Panc1 (cell line): ENCODE measurements around the gene ST6GALNAC6. TPM values are rescaled to one million over a fixed set of nuclear protein-coding genes. Genes with fewer than 3 reads are reported as not detected.

Source experiments
- ATAC-seq: fragments of 200-7000 bp; cut with Tn5 transposase; 2 replicates; pipeline ENCODE4 v1.9.1; 2020; ENCODE audit warnings: mild to moderate bottlenecking, moderate library complexity
- BruUV-seq: library from RNA; stranded (reverse); fragments of 400-500 nt; replicated peaks from 2 replicates; lab custom pipeline; 2021; lab: Mats Ljungman, UMichigan
- CTCF ChIA-PET: fragments of 300-600 bp; sonication (Branson Sonifier 250); formaldehyde crosslinking; loops from one replicate; lab custom pipeline; 2022; ENCODE audit warnings: antibody characterized with exemption; lab: Charles Lee
- POLR2A ChIA-PET: fragments of 300-600 bp; sonication (Branson Sonifier 250); formaldehyde crosslinking; loops from one replicate; lab custom pipeline; 2022; ENCODE audit warnings: antibody characterized with exemption; lab: Charles Lee
- DNase-seq: peaks from one replicate; pipeline ENCODE4 v3.0.0-alpha.2; 2010; ENCODE audit warnings: low read depth, low spot score
- H3K27ac ChIP-seq: 2 replicates; pipeline ENCODE4 v1.5.1; 2011; ENCODE audit warnings: mild to moderate bottlenecking, low read length, inconsistent platforms
- H3K27me3 ChIP-seq: fragments of 200-500 bp; sonication (Bioruptor generic); 2 replicates; pipeline ENCODE4 v1.6.0; 2014; ENCODE audit warnings: low read length, inconsistent platforms; ENCODE audit not compliant: control insufficient read depth, insufficient read depth
- H3K36me3 ChIP-seq: fragments of 200-500 bp; sonication (Bioruptor generic); 2 replicates; pipeline ENCODE4 v1.5.1; 2014; ENCODE audit warnings: inconsistent platforms, mild to moderate bottlenecking, low read length, moderate library complexity; ENCODE audit not compliant: control insufficient read depth, insufficient read depth
- H3K4me1 ChIP-seq: 2 replicates; pipeline ENCODE4 v1.5.1; 2011; ENCODE audit warnings: inconsistent platforms, mild to moderate bottlenecking, low read length, moderate library complexity; ENCODE audit not compliant: control insufficient read depth, insufficient read depth
- H3K4me3 ChIP-seq, 2 experiments: 2 replicates each; pipeline ENCODE4 v1.5.1; 2011 to 2012; ENCODE audit warnings: low read depth in 2 of 2, low read length in 2 of 2, mild to moderate bottlenecking in 2 of 2, inconsistent platforms in 1 of 2, moderate library complexity in 1 of 2
- H3K9me3 ChIP-seq: fragments of 200-500 bp; sonication (Bioruptor generic); 2 replicates; pipeline ENCODE4 v1.5.1; 2014; ENCODE audit warnings: low read depth, mild to moderate bottlenecking, inconsistent platforms, low read length, moderate library complexity; ENCODE audit not compliant: control insufficient read depth, insufficient read depth
- POLR2AphosphoS5 ChIP-seq: IDR thresholded peaks from 2 replicates; pipeline ENCODE4 v1.6.1; 2012; ENCODE audit warnings: mild to moderate bottlenecking, low read depth, low read length, moderate library complexity
- REST ChIP-seq, 2 experiments: IDR thresholded peaks; 2 replicates each; pipeline ENCODE4 v1.6.1; 2011 to 2012; ENCODE audit warnings: low read depth in 2 of 2, control low read depth in 1 of 2, low read length in 1 of 2, mild to moderate bottlenecking in 1 of 2, moderate library complexity in 1 of 2; ENCODE audit not compliant: insufficient read depth in 1 of 2
- SIN3A ChIP-seq: IDR thresholded peaks from 2 replicates; pipeline ENCODE4 v1.6.1; 2012; ENCODE audit warnings: low read depth, mild to moderate bottlenecking, low read length, moderate library complexity, borderline replicate concordance; ENCODE audit not compliant: insufficient read depth
- TCF7L2 ChIP-seq: IDR thresholded peaks from 2 replicates; pipeline ENCODE4 v1.6.1; 2011; ENCODE audit warnings: mild to moderate bottlenecking, low read depth, low read length, inconsistent platforms
- in situ Hi-C: cut with HindIII; loops from 2 replicates; pipeline ENCODE4 v1.10.0; 2016; ENCODE audit warnings: low sequenced_read_pairs, low pct_unique_long_range_greater_than_20kb
- intact Hi-C: fragments of 100-400 bp; cut with micrococcal nuclease; formaldehyde crosslinking; loops from one replicate; pipeline ENCODE4 v1.10.0; 2022; ENCODE audit not compliant: unreplicated experiment
- total RNA-seq: library from RNA; stranded (reverse); gene quantifications from one replicate; pipeline ENCODE4 v1.2.1, GENCODE V29; 2021; ENCODE audit not compliant: unreplicated experiment
- TF ChIP-seq, protein P1 (sequence below): fragments of 450-650 bp; IDR thresholded peaks from 2 replicates; pipeline ENCODE4 v1.5.1; 2017; ENCODE audit warnings: mild to moderate bottlenecking

ST6GALNAC6 gene
- total RNA-seq, 1 experiment from 2014 or later = 50.2 TPM

- POLR2A ChIA-PET = no interaction called here
- in situ Hi-C loops = no loop called here
- DNase-seq (no peak), ATAC-seq (no peak)
- no peak for TF ChIP-seq POLR2AphosphoS5
- no peak for TF ChIP-seq REST (IDR thresholded peaks at IDR 0.05; ENCODE audit: insufficient read depth in 1 of 2, low read depth in 2 of 2, low read length in 1 of 2)
- no peak for TF ChIP-seq SIN3A
- TF ChIP-seq, protein P1, sequence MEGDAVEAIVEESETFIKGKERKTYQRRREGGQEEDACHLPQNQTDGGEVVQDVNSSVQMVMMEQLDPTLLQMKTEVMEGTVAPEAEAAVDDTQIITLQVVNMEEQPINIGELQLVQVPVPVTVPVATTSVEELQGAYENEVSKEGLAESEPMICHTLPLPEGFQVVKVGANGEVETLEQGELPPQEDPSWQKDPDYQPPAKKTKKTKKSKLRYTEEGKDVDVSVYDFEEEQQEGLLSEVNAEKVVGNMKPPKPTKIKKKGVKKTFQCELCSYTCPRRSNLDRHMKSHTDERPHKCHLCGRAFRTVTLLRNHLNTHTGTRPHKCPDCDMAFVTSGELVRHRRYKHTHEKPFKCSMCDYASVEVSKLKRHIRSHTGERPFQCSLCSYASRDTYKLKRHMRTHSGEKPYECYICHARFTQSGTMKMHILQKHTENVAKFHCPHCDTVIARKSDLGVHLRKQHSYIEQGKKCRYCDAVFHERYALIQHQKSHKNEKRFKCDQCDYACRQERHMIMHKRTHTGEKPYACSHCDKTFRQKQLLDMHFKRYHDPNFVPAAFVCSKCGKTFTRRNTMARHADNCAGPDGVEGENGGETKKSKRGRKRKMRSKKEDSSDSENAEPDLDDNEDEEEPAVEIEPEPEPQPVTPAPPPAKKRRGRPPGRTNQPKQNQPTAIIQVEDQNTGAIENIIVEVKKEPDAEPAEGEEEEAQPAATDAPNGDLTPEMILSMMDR = no peak
- TF ChIP-seq TCF7L2 = no peak
- Histone ChIP-seq H3K27me3 (no peaks in the 10 kb centered on the region), H3K4me3 (no peak overlapping the region), H3K36me3 (no peaks in the 10 kb centered on the region), H3K9me3 (no peaks in the 10 kb centered on the region), H3K27ac (no peak overlapping the region), H3K4me1 (peaks cover 2% of the 10 kb centered on the region; the same call in 1 of the 2 replicates)
- no TSS peak for BruUV-seq
- intact Hi-C loops = no loop called here
- CTCF ChIA-PET = no interaction called here
Observed at GRCh38 chr9:127860260-127860659, 39.1 kb downstream of the ST6GALNAC6 start.

GRCh38 chr9:127858041-127858512 is 41.3 kb downstream of the ST6GALNAC6 start:
- ATAC-seq = no peak
- Histone ChIP-seq H3K4me1 (peaks cover 5% of the 10 kb centered on the region; the same call in 1 of the 2 replicates), H3K36me3 (no peaks in the 10 kb centered on the region), H3K9me3 (no peaks in the 10 kb centered on the region), H3K4me3 (no peak overlapping the region), H3K27ac (no peak overlapping the region), H3K27me3 (no peaks in the 10 kb centered on the region)
- BruUV-seq = no TSS peak
- in situ Hi-C loops = no loop called here
- ChIA-PET POLR2A (no interaction called here), CTCF (no interaction called here)
- TF ChIP-seq SIN3A (no peak), POLR2AphosphoS5 (no peak), TCF7L2 (no peak), REST (IDR thresholded peaks at IDR 0.05; ENCODE audit: insufficient read depth in 1 of 2, low read depth in 2 of 2, low read length in 1 of 2) (no peak)
- TF ChIP-seq, protein P1 = no peak
- no peak for DNase-seq
- intact Hi-C loops = no loop called here
